ENCODE results near the gene SPATA3. TPM values are rescaled to one million over a fixed set of nuclear protein-coding genes. Genes with fewer than 3 reads are reported as not detected.

SPATA3 gene
- total and polyA plus RNA-seq, 2 of the 13 experiments (the other 11 are each of a cell fraction or from before 2014, with no cell fraction given): not detected

GRCh38 chr2:231041061-231041689 is 45.3 kb downstream of the SPATA3 start (continued):
- TF ChIP-seq ZNF646 (CRISPR knock-in tag; IDR thresholded peaks at IDR 0.05) (no peak), ZC3H13 (CRISPR knock-in tag; IDR thresholded peaks at IDR 0.05) (no peak), IKZF1 (IDR thresholded peaks at IDR 0.05) (no peak), ZNF556 (CRISPR knock-in tag; IDR thresholded peaks at IDR 0.05; ENCODE audit: borderline replicate concordance) (no peak), ZNF609 (CRISPR knock-in tag; IDR thresholded peaks at IDR 0.05; ENCODE audit: borderline replicate concordance) (no peak), SKI (IDR thresholded peaks at IDR 0.05; ENCODE audit: partially characterized antibody) (no peak), NONO (IDR thresholded peaks at IDR 0.05) (no peak), NONO (CRISPR knock-in tag; conservative IDR thresholded peaks at IDR 0.05) (peak; percentile 68; the same call in 1 of the 2 replicates), RCOR2 (CRISPR knock-in tag; IDR thresholded peaks at IDR 0.05) (no peak), ZNF138 (CRISPR knock-in tag; IDR thresholded peaks at IDR 0.05; ENCODE audit: low read depth) (no peak), THAP7 (CRISPR knock-in tag; IDR thresholded peaks at IDR 0.05) (0 out of 2 replicates have a peak, but pooled peaks have one; percentile 30), ZBTB25 (CRISPR knock-in tag; IDR thresholded peaks at IDR 0.05) (no peak), ZFP41 (CRISPR knock-in tag; IDR thresholded peaks at IDR 0.05; ENCODE audit: borderline replicate concordance) (no peak), CHD2 (IDR thresholded peaks at IDR 0.05; ENCODE audit: low read depth, low read length) (no peak), MAX (IDR thresholded peaks at IDR 0.05) (no peak; the same call in 1 of the 2 replicates), FOXA3 (CRISPR knock-in tag; IDR thresholded peaks at IDR 0.05) (no peak), NFE2L2 (IDR thresholded peaks at IDR 0.05; ENCODE audit: low read length) (no peak)
